Bronchial epithelial cell (primary cell): ENCODE data around the gene RGPD3. TPM values are rescaled to one million over a fixed set of nuclear protein-coding genes. Genes with fewer than 3 reads are reported as not detected.
A peak's percentile ranks its signal among the peaks of the same experiment; 100 is the strongest.
"Not testable (repeated sequence)": the region's sequence is repeated elsewhere in the genome, so short reads cannot be mapped to it uniquely, and the experiment has no call there.

Experiments used
- DNase-seq: peaks from one replicate; pipeline ENCODE4 v3.0.0-alpha.2; 2010; ENCODE audit warnings: low read depth
- FAIRE-seq: peaks from 2 replicates; lab custom pipeline; 2011; peaks lifted over from hg19 to GRCh38; lab: Jason Lieb, UNC
- H3K27me3 ChIP-seq: 2 replicates; pipeline ENCODE4 v1.5.1; 2011; ENCODE audit warnings: low read length; ENCODE audit not compliant: control insufficient read depth, insufficient read depth
- H3K36me3 ChIP-seq: 2 replicates; pipeline ENCODE4 v1.5.1; 2011; ENCODE audit warnings: low read length; ENCODE audit not compliant: control insufficient read depth, insufficient read depth
- H3K4me3 ChIP-seq: 2 replicates; pipeline ENCODE4 v1.5.1; 2011; ENCODE audit warnings: mild to moderate bottlenecking, low read depth, low read length, control low read depth
- total RNA-seq: library from RNA; depleted of rRNA; stranded (reverse); fragments of >200 nt; gene quantifications from 2 replicates; pipeline ENCODE4 v1.2.1, GENCODE V29; 2014

Gene RGPD3
- total RNA-seq, 1 donor from 2014 or later, result 0.26 TPM

GRCh38 chr2:106506002-106506687 lies 37.9 kb upstream of the RGPD3 start:
- not testable (repeated sequence) for H3K36me3 ChIP-seq, H3K4me3 ChIP-seq, H3K27me3 ChIP-seq, DNase-seq, FAIRE-seq

- H3K27me3 ChIP-seq, H3K36me3 ChIP-seq, DNase-seq, H3K4me3 ChIP-seq: not testable (repeated sequence)
- FAIRE-seq, result peak; percentile 85
These were observed 36.6 kb upstream of the RGPD3 start for GRCh38 chr2:106504787-106505186.

GRCh38 chr2:106504192-106504591 lies 36.0 kb upstream of the RGPD3 start:
- not testable (repeated sequence) for H3K27me3 ChIP-seq, FAIRE-seq, H3K4me3 ChIP-seq, H3K36me3 ChIP-seq, DNase-seq

GRCh38 chr2:106502351-106502750 lies 34.1 kb upstream of the RGPD3 start:
- not testable (repeated sequence) for H3K4me3 ChIP-seq, H3K36me3 ChIP-seq, DNase-seq, FAIRE-seq, H3K27me3 ChIP-seq

GRCh38 chr2:106500350-106500749 lies 32.1 kb upstream of the RGPD3 start:
- H3K4me3 ChIP-seq, FAIRE-seq, DNase-seq, H3K27me3 ChIP-seq, H3K36me3 ChIP-seq: not testable (repeated sequence)

GRCh38 chr2:106498549-106498948 lies 30.3 kb upstream of the RGPD3 start:
- FAIRE-seq, result peak; percentile 66

GRCh38 chr2:106492913-106493312 lies 24.7 kb upstream of the RGPD3 start:
- H3K4me3 ChIP-seq, DNase-seq, FAIRE-seq, H3K36me3 ChIP-seq, H3K27me3 ChIP-seq: not testable (repeated sequence)

More at GRCh38 chr2:106498549-106498948, 30.3 kb upstream of the RGPD3 start:
- H3K36me3 ChIP-seq, DNase-seq, H3K4me3 ChIP-seq, H3K27me3 ChIP-seq: not testable (repeated sequence)

- H3K4me3 ChIP-seq, H3K27me3 ChIP-seq, H3K36me3 ChIP-seq, DNase-seq, FAIRE-seq: not testable (repeated sequence)
These were observed 24.2 kb upstream of the RGPD3 start for GRCh38 chr2:106492399-106492798.

- H3K4me3 ChIP-seq, DNase-seq, H3K27me3 ChIP-seq, H3K36me3 ChIP-seq: not testable (repeated sequence)
- peak; percentile 23 for FAIRE-seq
These were observed 21.5 kb upstream of the RGPD3 start for GRCh38 chr2:106489701-106490100.

- H3K36me3 ChIP-seq, DNase-seq, FAIRE-seq, H3K4me3 ChIP-seq, H3K27me3 ChIP-seq: not testable (repeated sequence)
These were observed 19.4 kb upstream of the RGPD3 start for GRCh38 chr2:106487386-106488191.

GRCh38 chr2:106486551-106487385 lies 18.6 kb upstream of the RGPD3 start, which contains the start of gene CD8B2:
TSS of gene CD8B2 (plus strand) at chr2:106487364. CDS start at chr2:106487427, 63 bp downstream.
- DNase-seq, FAIRE-seq, H3K4me3 ChIP-seq, H3K27me3 ChIP-seq, H3K36me3 ChIP-seq: not testable (repeated sequence)

- not testable (repeated sequence) for H3K36me3 ChIP-seq, H3K27me3 ChIP-seq, H3K4me3 ChIP-seq, DNase-seq, FAIRE-seq
These were observed 11.3 kb upstream of the RGPD3 start for GRCh38 chr2:106479563-106479962.

- not testable (repeated sequence) for DNase-seq, H3K36me3 ChIP-seq, H3K4me3 ChIP-seq, FAIRE-seq, H3K27me3 ChIP-seq
These were observed 9.4 kb upstream of the RGPD3 start for GRCh38 chr2:106477647-106478046.
